ENCODE results near the gene LAMP1. TPM values are rescaled to one million over a fixed set of nuclear protein-coding genes. Genes with fewer than 3 reads are reported as not detected.
A peak's percentile ranks its signal among the peaks of the same experiment; 100 is the strongest.

Gene LAMP1
- total and polyA plus RNA-seq, 12 donors, result 35.9 to 153 (median 97.3) TPM

DNA sequence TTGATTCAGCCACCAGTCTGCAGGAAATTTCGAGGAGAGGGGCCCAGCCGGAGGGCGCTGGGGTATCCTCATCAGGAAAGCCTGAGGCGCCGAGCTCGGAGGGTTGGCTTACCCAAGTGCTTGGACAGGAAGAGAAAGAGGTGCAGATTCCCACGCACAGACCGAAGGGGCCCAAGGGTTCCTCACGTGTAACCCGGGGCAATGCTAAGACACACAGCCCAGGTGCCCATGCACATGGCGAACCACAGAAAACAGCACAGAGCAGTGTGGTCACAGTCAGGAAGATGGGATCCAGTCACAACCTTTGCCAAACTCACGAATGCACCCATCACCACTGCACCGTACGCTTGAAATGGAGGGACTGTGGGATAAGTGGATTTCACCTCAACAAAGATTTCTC is 36.0 kb downstream of the LAMP1 start:
- Histone ChIP-seq H3K4me1 (peaks cover 0 to 3% (median 0%) of the 10 kb centered on the region in 9 donors), H3K4me3 (no peak overlapping the region), H3K9me3 (no peaks in the 10 kb centered on the region), H3K27ac (no peak overlapping the region), H3K36me3 (no peaks in the 10 kb centered on the region), H3K27me3 (no peaks in the 10 kb centered on the region)
- 95% methylated on average over 14 of the region's 14 CpGs for WGBS, 2 donors
- ATAC-seq (no peak), DNase-seq (no peak)
- intact Hi-C loops (cut with DNase I), result no loop called here
- TF ChIP-seq, protein P1, sequence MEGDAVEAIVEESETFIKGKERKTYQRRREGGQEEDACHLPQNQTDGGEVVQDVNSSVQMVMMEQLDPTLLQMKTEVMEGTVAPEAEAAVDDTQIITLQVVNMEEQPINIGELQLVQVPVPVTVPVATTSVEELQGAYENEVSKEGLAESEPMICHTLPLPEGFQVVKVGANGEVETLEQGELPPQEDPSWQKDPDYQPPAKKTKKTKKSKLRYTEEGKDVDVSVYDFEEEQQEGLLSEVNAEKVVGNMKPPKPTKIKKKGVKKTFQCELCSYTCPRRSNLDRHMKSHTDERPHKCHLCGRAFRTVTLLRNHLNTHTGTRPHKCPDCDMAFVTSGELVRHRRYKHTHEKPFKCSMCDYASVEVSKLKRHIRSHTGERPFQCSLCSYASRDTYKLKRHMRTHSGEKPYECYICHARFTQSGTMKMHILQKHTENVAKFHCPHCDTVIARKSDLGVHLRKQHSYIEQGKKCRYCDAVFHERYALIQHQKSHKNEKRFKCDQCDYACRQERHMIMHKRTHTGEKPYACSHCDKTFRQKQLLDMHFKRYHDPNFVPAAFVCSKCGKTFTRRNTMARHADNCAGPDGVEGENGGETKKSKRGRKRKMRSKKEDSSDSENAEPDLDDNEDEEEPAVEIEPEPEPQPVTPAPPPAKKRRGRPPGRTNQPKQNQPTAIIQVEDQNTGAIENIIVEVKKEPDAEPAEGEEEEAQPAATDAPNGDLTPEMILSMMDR (IDR thresholded peaks at IDR 0.05), result no peak

GRCh38 chr13:113337556-113337955 is 40.5 kb downstream of the LAMP1 start:
- no peak overlapping the region for H3K4me3 ChIP-seq
- DNase-seq (no peak), ATAC-seq (peak in 1 of 8 donors; percentile 44)
- H3K4me1 ChIP-seq, result no peaks in the 10 kb centered on the region
- WGBS, 2 donors, result 71 to 74% methylated on average over 17 of the region's 17 CpGs
- intact Hi-C loops (cut with DNase I), result no loop called here
- TF ChIP-seq, protein P1 (IDR thresholded peaks at IDR 0.05), result no peak
- no peaks in the 10 kb centered on the region for H3K9me3 ChIP-seq
- no peaks in the 10 kb centered on the region for H3K27me3 ChIP-seq
- H3K27ac ChIP-seq, result no peak overlapping the region
- H3K36me3 ChIP-seq, result no peaks in the 10 kb centered on the region

DNA sequence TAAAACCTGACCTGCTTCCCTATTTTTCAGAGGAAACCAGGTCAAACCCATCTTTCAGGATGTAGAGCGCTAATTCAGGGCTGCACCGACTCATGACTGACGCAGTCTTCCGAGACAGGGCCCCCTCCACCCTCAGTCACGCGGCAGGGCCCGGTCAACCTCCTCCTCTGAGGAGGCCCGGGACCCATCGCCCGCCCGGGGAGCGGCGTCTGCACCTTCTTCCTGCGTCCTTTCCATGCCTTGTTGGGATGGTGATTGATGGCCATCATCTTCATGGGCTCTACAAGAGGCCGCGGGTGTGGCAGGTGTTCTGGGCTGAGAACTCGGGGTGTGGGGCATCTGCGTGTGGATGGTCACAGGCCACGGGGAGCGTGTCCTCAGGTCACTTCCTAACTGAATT is 40.9 kb downstream of the LAMP1 start:
- Histone ChIP-seq H3K36me3 (no peaks in the 10 kb centered on the region), H3K4me3 (no peak overlapping the region), H3K27ac (no peak overlapping the region), H3K4me1 (no peaks in the 10 kb centered on the region), H3K9me3 (no peaks in the 10 kb centered on the region), H3K27me3 (no peaks in the 10 kb centered on the region)
- ATAC-seq (peak in 1 of 8 donors; percentile 30), DNase-seq (no peak)
- TF ChIP-seq, protein P1 (IDR thresholded peaks at IDR 0.05), result no peak
- 95 to 97% methylated on average over 20 of the region's 20 CpGs for WGBS, 2 donors
- intact Hi-C loops (cut with DNase I), result no loop called here

DNA sequence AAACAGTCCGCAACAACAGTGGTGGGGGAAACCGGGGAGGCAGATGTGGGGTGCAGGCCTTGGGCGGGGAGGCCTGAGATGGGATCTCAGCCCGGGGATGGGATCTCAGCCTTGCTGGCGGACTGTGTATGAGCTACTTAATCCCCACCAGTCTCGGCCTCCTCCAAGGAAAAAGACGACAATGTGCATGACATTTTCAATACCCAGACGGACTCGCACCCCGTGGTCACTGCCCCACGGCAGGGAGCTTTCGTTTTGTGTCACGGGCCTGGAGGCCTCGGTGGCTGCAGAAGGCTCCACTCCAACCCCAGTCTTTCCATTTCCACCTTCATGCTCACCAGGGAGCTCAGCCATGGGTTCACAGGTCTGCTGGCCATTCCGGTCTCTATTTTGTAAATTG is 41.4 kb downstream of the LAMP1 start:
- H3K27me3 ChIP-seq, result no peaks in the 10 kb centered on the region
- intact Hi-C loops (cut with DNase I), result no loop called here
- TF ChIP-seq, protein P1 (IDR thresholded peaks at IDR 0.05), result no peak
- WGBS, 2 donors, result 94% methylated on average over 15 of the region's 15 CpGs
- no peak overlapping the region for H3K27ac ChIP-seq
- no peaks in the 10 kb centered on the region for H3K4me1 ChIP-seq
- H3K36me3 ChIP-seq, result no peaks in the 10 kb centered on the region
- no peaks in the 10 kb centered on the region for H3K9me3 ChIP-seq
- DNase-seq (no peak), ATAC-seq (peak in 1 of 8 donors; percentile 19)
- H3K4me3 ChIP-seq, result no peak overlapping the region
